ENCODE measurements around the gene AIFM2.
"Not testable (repeated sequence)": the region's sequence is repeated elsewhere in the genome, so short reads cannot be mapped to it uniquely, and the experiment has no call there.

AIFM2 gene

DNA sequence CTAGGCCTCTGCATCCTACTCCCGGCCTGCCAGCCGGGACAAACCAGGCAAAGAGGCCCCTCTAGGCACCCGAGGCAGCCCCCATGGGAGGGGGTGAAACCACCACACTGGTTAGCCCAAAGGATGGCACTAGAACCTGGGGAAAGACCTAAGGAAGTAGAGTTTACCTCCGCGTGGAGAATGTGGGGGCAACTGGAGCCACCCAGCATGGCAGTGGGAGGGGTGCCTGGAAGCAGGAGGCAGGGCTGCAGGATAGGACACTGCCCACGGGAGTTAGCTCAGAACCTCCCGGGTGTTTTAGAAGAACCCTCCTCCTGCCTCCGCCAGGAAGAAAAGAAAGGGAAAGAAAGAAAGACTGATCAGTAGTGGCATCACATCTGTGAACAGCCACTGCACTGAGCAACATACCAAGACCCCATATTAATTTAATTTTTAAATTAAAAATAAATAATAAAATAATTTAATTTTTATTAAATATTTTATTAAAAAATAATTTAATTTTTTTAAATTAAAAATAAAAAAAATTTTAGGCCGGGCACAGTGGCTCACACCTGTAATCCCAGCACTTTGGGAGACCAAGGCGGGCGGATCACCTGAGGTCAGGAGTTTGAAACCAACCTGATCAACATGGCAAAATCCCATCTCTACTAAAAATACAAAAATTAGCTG lies 11.2 kb downstream of the AIFM2 start:
- no peak for DNase-seq (ENCODE audit: low spot score)

DNA sequence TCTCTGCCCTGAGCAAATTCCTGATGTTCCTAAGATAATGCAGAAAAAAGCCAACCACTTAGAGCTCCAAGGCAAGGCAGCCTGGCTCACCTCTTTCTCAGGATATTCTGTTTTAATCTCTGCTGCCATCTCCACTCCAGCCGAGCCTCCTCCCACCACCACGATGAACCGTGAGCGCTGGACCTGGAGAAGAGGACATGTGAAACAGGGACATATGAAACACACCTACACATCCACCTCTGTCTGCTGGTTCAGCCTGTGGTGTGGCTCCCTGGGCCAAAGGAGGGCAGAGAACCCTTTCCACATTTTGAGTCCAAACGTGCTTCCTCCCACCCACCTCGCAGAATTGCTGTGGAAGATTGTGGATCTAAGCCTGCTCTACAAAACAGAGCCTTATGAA lies 12.2 kb downstream of the AIFM2 start:
- DNase-seq (ENCODE audit: low spot score), result no peak

DNA sequence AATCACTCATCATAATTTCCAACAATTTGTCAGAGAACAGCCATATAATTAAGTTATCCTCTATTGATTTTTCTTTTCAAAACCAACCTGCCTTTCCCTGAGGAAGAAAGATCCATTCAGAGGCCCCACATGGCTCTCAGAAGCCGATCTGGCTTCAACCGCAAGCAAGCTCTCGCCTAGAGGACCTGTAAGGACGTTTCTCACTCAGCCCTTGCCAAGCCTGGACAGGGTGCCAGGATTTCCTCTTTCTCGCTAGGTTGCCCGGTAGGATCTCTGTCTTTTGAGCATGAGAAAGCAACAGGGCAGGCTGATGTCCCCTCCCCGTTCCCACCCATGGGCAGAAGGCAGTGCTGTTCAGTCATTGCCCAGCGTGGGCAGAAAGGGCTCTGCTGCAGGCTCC lies 13.0 kb downstream of the AIFM2 start:
- DNase-seq (ENCODE audit: low spot score), result no peak

- DNase-seq (ENCODE audit: low spot score), result no peak
Observed at GRCh38 chr10:70119197-70119596, 13.4 kb downstream of the AIFM2 start.

DNA sequence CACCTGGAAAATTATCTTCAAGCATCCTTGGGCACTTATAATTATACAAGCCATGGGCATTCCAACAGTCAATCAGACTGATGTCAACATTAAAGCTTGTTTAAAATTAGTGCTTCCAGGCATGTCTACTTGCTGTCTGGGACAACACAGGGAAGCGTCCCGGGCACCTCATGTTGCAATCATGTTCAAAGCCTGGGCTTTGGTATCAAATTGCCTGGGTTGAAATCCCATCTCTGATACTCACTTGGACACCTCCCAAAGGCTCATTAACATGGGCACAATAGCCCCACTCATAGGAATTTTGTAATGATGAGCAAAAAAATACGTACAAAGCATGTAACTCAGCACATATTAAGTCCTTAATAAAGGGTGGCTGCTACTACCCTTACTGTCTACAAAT lies 14.4 kb downstream of the AIFM2 start:
- DNase-seq (ENCODE audit: low spot score), result no peak

DNA sequence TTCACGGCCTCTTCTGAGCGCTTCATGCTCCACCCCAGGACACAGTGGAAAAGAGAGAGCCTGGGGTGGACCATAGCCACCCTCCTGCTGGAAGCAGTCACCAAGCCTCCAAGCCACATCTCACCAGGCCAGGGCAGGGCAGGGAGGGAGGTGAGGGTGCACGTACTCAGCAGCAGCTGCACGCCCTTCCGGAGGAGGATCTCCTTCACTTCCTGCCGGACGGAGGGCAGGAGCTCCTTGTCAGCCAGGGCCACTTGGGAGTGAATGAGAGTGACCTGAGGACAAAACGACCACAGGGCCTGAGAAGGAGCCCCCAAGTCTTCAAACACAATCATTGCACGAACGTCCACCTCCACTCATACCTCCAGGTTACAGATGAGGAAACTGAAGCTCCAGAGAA lies 15.0 kb downstream of the AIFM2 start:
- DNase-seq (ENCODE audit: low spot score), result no peak

DNA sequence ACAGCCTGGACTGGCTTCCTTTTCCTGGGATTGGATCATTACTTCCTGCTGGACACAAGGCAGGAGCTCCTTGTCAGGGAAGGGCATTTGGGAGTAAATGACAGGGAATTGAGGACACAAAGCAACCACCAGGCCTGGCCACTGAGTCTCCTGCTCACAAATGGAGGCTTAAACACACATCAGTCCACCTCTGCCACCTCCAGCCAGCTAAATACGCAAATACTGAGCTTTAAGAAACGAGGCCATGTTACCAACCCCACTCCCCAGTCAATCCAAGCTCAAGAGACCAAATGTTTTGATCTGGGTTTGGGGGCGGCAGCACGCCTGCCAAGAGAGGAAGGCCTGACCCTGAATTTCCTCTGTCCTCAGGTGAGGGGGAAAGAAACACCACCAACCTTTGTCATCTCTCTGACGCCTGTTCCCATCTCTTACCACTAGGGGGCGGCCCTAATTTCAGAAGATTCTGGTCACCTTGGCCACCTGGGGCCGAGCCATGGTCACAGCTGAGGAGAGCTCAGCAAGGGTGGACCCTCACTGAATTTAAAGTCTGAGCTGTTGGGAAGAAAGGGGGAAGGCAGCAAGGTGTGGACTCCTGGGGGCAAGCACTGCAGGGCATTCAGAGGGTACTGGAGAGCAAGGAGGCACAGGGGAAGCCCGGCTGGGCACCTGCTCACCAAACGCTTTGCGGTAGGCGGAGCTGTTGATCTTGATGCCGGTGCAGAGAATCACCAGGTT lies 16.5 kb downstream of the AIFM2 start:
- DNase-seq (ENCODE audit: low spot score), result peak; percentile 72

DNA sequence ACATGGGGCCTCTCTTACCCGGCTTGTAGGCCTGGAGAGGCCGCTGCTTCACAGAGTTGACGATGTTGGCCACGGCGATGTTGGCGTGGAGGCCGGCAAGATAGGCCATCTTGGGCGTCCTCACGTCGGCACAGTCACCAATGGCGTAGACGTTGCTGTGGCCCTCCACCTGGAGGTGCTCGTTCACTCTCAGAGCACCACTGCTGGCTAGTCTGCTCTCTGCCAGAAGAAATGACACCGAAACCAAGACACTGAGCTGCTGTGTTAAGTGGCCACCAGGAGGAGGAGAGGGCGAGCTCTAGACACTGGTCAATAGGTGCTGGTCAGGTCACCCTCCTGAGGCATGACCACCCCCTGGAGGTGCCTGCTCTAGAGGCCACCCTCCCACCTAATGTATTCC lies 17.7 kb downstream of the AIFM2 start:
- DNase-seq (ENCODE audit: low spot score), result no peak

GRCh38 chr10:70112071-70112470 lies 20.6 kb downstream of the AIFM2 start:
- DNase-seq (ENCODE audit: low spot score), result no peak

GRCh38 chr10:70111496-70111895 lies 21.1 kb downstream of the AIFM2 start:
- no peak for DNase-seq (ENCODE audit: low spot score)

- no peak for DNase-seq (ENCODE audit: low spot score)
Observed at GRCh38 chr10:70109064-70109729, 23.4 kb downstream of the AIFM2 start.

DNA sequence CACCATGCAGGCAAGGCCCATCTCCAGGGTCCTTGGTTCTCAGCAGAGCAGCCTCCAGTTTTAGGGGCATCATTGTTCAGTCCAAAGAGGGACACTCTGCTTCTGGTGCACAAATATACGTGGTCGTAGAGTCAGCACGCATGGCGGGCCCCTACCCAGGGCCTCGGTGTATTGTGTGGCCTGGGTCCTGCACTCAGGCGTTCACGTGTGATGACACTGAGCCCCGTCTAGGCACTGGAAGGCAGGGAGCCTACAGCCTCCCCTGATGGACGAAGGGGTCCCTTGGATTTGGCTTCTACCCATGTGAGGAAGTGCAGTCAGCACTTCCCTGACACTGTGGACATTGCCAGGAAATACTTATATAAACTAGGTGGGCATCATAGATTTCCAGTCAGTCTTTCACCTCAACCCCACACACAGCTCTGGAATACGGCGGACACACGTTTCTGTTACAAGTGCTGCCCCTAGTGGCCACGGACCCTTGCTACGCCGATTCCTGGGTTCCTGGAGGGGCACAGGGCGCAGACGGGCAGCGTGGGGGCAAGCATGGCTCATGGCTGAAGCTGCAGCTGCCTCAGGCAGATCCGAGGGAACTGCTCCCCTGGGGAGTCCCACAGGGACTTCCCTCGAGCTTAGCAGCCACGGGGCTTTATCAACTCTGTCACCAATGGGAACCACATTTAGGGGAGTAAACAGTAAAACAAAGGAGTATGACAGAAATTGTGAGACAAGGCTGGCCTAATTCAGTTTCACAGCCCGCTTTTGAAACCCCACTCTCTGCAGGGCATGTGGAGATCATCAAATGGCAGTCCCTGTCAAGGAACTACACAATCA lies 25.4 kb downstream of the AIFM2 start:
- DNase-seq (ENCODE audit: low spot score), result peak; percentile 75

GRCh38 chr10:70101668-70102067 lies 31.0 kb downstream of the AIFM2 start:
- no peak for DNase-seq (ENCODE audit: low spot score)

DNA sequence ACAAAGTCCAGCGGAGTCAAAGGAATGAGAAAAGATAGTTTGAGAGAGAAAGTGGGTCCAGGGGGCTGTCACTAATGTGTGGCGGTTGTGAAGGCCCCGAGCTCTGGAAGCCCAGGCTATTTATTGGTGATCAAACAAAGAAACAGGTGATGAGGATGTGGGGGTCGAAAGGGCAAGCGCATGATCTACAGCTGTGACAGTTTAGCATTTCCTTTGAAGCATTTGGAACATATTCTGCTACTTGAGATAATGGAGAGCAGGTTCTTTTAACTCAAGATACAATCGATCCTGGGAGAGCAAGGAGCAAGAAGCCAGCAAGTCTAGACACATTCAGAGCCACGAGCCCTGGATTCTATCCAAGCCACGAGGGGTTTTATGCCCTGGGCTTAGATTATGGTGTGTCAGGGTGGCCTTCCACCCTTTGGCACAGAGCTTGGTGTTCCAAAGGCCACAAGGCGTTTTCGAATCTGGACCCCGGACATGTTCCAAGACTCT lies 31.5 kb downstream of the AIFM2 start:
- not testable (repeated sequence) for DNase-seq (ENCODE audit: low spot score)

GRCh38 chr10:70098271-70098670 lies 34.4 kb downstream of the AIFM2 start:
- no peak for DNase-seq (ENCODE audit: low spot score)

- DNase-seq (ENCODE audit: low spot score), result no peak
Observed at GRCh38 chr10:70097459-70097858, 35.2 kb downstream of the AIFM2 start.

DNA sequence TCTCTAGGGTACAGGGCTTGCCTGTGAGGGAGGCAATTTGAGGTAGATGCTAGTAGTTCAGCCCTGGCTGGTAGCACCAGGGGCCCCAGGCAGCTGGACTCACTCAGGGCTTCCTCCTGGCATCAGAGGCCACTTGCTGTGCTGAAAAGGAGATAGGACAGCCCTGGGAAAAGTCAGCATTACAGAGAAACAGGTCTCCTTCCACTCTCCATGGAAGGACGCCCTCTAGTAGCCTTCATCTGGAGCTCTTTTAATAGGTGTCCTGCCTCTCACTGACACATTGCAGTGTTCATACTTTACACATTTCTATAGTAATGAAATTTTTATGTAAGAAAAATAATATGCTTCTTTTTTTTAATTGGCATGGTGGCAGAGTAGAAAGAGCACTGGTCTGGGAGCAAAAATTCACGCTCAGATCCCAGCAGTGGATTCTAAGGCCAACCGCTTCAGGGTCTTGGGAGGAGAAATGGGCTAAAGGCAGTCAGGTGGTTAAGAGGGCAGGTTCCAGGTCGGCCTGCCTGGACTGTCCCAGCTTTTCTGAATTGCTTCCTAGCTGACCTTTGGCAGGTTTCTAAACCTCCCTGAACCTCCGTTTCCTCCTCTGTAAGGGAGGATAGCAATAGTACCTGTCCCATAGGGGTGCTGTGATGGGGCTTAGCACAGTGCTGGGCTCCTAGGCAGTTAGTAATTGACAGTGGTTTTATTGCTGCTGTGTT lies 35.8 kb downstream of the AIFM2 start:
- DNase-seq (ENCODE audit: low spot score), result no peak

- no peak for DNase-seq (ENCODE audit: low spot score)
Observed at GRCh38 chr10:70096016-70096704, 36.5 kb downstream of the AIFM2 start.

DNA sequence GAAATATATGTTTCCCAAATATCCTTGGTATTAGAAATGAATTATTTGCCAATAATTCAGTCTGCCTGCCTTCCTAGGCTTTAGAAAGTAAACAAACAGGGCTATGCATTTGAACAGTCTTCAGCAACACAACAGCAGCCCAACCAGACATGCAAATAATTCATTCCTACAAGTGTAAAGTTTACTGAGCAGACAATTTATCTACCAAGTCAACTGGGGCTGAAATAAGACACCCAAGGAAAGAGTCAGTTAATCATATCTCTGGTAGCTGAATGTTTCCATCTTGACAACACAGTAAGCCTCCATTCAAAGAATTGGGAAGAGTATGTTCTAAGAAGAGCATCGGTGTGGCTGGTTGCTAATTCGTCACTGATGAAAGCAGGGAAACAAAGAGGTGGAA lies 38.4 kb downstream of the AIFM2 start:
- DNase-seq (ENCODE audit: low spot score), result no peak

DNA sequence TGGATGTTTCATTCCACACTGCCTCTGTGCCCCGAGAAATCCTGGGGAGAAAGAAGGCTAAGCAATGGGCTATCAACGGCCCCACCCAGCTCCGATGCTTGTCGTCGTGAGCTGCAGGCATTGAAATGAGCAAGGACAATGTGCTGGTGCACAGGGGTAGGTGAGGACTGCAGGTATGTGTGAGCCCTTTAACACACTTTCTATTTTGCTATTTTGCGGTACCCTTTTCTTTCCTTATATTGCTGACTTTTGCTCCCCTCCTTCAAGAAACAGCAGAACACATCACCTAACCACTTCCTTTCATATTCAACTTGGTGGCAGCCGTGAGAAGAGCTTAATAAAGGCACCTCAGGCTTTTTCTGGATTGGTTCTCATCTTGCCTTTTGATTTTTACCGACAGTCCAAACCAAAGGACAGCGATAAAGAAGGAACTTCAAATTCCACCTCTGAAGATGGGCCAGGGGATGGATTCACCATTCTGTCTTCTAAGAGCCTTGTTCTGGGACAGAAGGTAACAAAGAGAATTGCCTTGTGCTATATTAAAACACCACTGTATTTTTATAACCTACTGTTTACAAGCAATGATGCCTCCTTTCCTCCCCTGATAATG lies 39.2 kb downstream of the AIFM2 start:
- DNase-seq (ENCODE audit: low spot score), result no peak

DNA sequence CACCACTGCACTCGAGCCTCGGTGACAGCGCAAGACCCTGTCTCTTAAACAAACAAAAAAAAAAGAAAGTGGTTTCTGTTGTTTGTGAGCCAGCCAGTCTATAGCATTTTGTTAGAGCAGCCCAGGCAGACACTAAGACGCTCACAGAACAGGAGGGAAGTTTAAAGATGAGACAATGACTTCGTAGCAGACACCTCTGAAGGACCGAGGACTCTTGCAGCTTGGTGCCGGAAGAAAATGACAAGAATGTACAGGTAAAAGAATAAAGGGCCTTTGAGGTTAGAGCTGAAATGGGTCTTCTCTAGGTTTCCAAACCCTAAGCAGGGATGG lies 40.3 kb downstream of the AIFM2 start:
- DNase-seq (ENCODE audit: low spot score), result no peak
